HepG2 (cell line): ENCODE results near the gene EFHC2. TPM values are rescaled to one million over a fixed set of nuclear protein-coding genes. Genes with fewer than 3 reads are reported as not detected.

Experiments used
- ATAC-seq: fragments of 200-7000 bp; cut with Tn5 transposase; 3 replicates; pipeline ENCODE4 v1.9.1; 2020; ENCODE audit warnings: mild to moderate bottlenecking, moderate library complexity
- BruUV-seq: library from RNA; stranded (reverse); fragments of 400-500 nt; replicated peaks from 2 replicates; lab custom pipeline; 2021; lab: Mats Ljungman, UMichigan
- CTCF ChIA-PET: fragments of 300-600 bp; formaldehyde crosslinking; extraction: SDS; loops from one replicate; lab custom pipeline; 2021; ENCODE audit warnings: low total read pairs, inconsistent platforms, low intra/inter-chr PET ratio; lab: Yijun Ruan, JAX
- POLR2A ChIA-PET: fragments of 350-600 bp; sonication (Branson Sonifier 250); formaldehyde crosslinking; loops from one replicate; lab custom pipeline; 2020; ENCODE audit warnings: antibody characterized with exemption, inconsistent platforms; lab: Yijun Ruan, JAX
- DNase-seq: peaks from one replicate; pipeline ENCODE4 v3.0.0-alpha.2; 2015; ENCODE audit warnings: low spot score
- FAIRE-seq: peaks from 3 replicates; lab custom pipeline; 2011; peaks lifted over from hg19 to GRCh38; lab: Jason Lieb, UNC
- H2AFZ ChIP-seq: one replicate; pipeline ENCODE4 v1.6.1; 2011; ENCODE audit warnings: low read length, inconsistent platforms
- H3K27ac ChIP-seq: fragments of 300-600 bp; 3 replicates; pipeline ENCODE4 v1.8.0; 2011; ENCODE audit warnings: mixed run types, mild to moderate bottlenecking, mixed read lengths, low read length, inconsistent platforms; ENCODE audit not compliant: insufficient read depth; ENCODE audit errors: extremely low read length
- H3K27me3 ChIP-seq, 2 experiments: fragments of 200-600 bp in 1 of 2; 2 replicates in 1 of 2; 3 replicates in 1 of 2; pipeline versions ENCODE4 v1.6.0 to v1.8.0; 2011; ENCODE audit warnings: low read length in 2 of 2, mild to moderate bottlenecking in 2 of 2, moderate library complexity in 2 of 2, inconsistent platforms in 1 of 2; ENCODE audit not compliant: insufficient read depth in 2 of 2, control insufficient read depth in 1 of 2
- H3K36me3 ChIP-seq, 2 experiments: fragments of 200-600 bp in 1 of 2; replicated peaks in 1 of 2; 2 replicates in 1 of 2; 3 replicates in 1 of 2; pipeline versions ENCODE4 v1.5.1 to v1.8.0; 2011; ENCODE audit warnings: low read length in 2 of 2, inconsistent platforms in 1 of 2; ENCODE audit not compliant: insufficient read depth in 2 of 2, control insufficient read depth in 1 of 2
- H3K4me1 ChIP-seq: 2 replicates; pipeline ENCODE4 v1.5.1; 2012; ENCODE audit warnings: low read length, inconsistent platforms; ENCODE audit not compliant: insufficient read depth
- H3K4me2 ChIP-seq: 2 replicates; pipeline ENCODE4 v1.6.0; 2011; ENCODE audit warnings: low read depth, low read length, inconsistent platforms
- H3K4me3 ChIP-seq, 3 experiments: fragments of 200-600 bp in 1 of 3; sonication (generic), shearing (Covaris generic) in 1 of 3; replicated peaks in 1 of 3; 2 replicates each; pipeline ENCODE4 v1.5.1; 2011 to 2016; ENCODE audit warnings: low read length in 3 of 3, inconsistent platforms in 2 of 3, low read depth in 2 of 3, mild to moderate bottlenecking in 2 of 3, control low read depth in 1 of 3, mixed read lengths in 1 of 3; ENCODE audit not compliant: insufficient read depth in 1 of 3
- H3K79me2 ChIP-seq: one replicate; pipeline ENCODE4 v1.6.1; 2011; ENCODE audit warnings: low read length, inconsistent platforms; ENCODE audit not compliant: insufficient read depth
- H3K9ac ChIP-seq: 2 replicates; pipeline ENCODE4 v1.6.0; 2011; ENCODE audit warnings: mild to moderate bottlenecking, low read depth, low read length, inconsistent platforms; ENCODE audit not compliant: insufficient read depth
- H3K9me3 ChIP-seq: 2 replicates; pipeline ENCODE4 v1.5.1; 2012; ENCODE audit warnings: mild to moderate bottlenecking, low read length
- H4K20me1 ChIP-seq: 2 replicates; pipeline ENCODE4 v1.6.0; 2011; ENCODE audit warnings: inconsistent platforms, mild to moderate bottlenecking, low read length, moderate library complexity; ENCODE audit not compliant: insufficient read depth
- ARNT ChIP-seq: fragments of 450-650 bp; IDR thresholded peaks from 2 replicates; pipeline ENCODE4 v1.6.1; 2017
- FOXC1 ChIP-seq: sonication (generic); formaldehyde crosslinking; IDR thresholded peaks from 2 replicates; pipeline ENCODE4 v1.8.0; 2022; ENCODE audit warnings: mild to moderate bottlenecking, missing genetic modification reagents, borderline replicate concordance
- GPN1 ChIP-seq: sonication (generic); formaldehyde crosslinking; IDR thresholded peaks from 2 replicates; pipeline ENCODE4 v1.5.1; 2020; ENCODE audit warnings: missing genetic modification reagents, borderline replicate concordance
- HIVEP1 ChIP-seq: sonication (generic); formaldehyde crosslinking; IDR thresholded peaks from 2 replicates; pipeline ENCODE4 v1.4.0; 2020; ENCODE audit warnings: mild to moderate bottlenecking, missing genetic modification reagents
- HMG20B ChIP-seq: conservative IDR thresholded peaks from 2 replicates; pipeline ENCODE4 v1.6.1; 2016; ENCODE audit warnings: missing genetic modification reagents, missing compliant biosample characterization
- MED13 ChIP-seq: sonication (generic); formaldehyde crosslinking; IDR thresholded peaks from 2 replicates; pipeline ENCODE4 v1.5.0; 2020; ENCODE audit warnings: missing genetic modification reagents
- SMAD9 ChIP-seq: sonication (generic); formaldehyde crosslinking; IDR thresholded peaks from 2 replicates; pipeline ENCODE4 v1.5.1; 2020; ENCODE audit warnings: mild to moderate bottlenecking, missing genetic modification reagents
- TEAD3 ChIP-seq: optimal IDR thresholded peaks from 2 replicates; pipeline ENCODE3; 2016; ENCODE audit warnings: borderline replicate concordance
- ZBTB1 ChIP-seq: sonication (generic); formaldehyde crosslinking; IDR thresholded peaks from 2 replicates; pipeline ENCODE4 v1.4.0; 2020; ENCODE audit warnings: missing genetic modification reagents, borderline replicate concordance
- ZNF260 ChIP-seq: sonication (generic); formaldehyde crosslinking; IDR thresholded peaks from 2 replicates; pipeline ENCODE4 v1.4.0; 2020; ENCODE audit warnings: missing genetic modification reagents, low read depth, mild to moderate bottlenecking, borderline replicate concordance
- ZNF3 ChIP-seq: IDR thresholded peaks from 2 replicates; pipeline ENCODE4 v1.7.0; 2017; ENCODE audit warnings: inconsistent platforms
- ZNF737 ChIP-seq: sonication (generic); formaldehyde crosslinking; IDR thresholded peaks from 2 replicates; pipeline ENCODE4 v1.5.0; 2020; ENCODE audit warnings: missing genetic modification reagents, mild to moderate bottlenecking, borderline replicate concordance
- ZNF775 ChIP-seq: sonication (generic); formaldehyde crosslinking; IDR thresholded peaks from 2 replicates; pipeline ENCODE4 v1.4.0; 2020; ENCODE audit warnings: missing genetic modification reagents, mild to moderate bottlenecking, moderate library complexity, borderline replicate concordance
- ZSCAN22 ChIP-seq: sonication (generic); formaldehyde crosslinking; IDR thresholded peaks from 2 replicates; pipeline ENCODE4 v1.4.0; 2020; ENCODE audit warnings: mild to moderate bottlenecking, missing genetic modification reagents
- WGBS: methylation state at CpG from one replicate; pipeline ENCODE4 v1.1.6; 2017; ENCODE audit warnings: low lambda C conversion rate; 5-methylcytosine and 5-hydroxymethylcytosine counted together
- in situ Hi-C: cut with HindIII; loops from 2 replicates; pipeline ENCODE4 v1.10.0; 2017; ENCODE audit warnings: low pct_unique_long_range_greater_than_20kb; ENCODE audit not compliant: extremely low pct_ligation_motif_present
- intact Hi-C: fragments of 100-400 bp; cut with micrococcal nuclease; formaldehyde crosslinking; loops from one replicate; pipeline ENCODE4 v1.10.0; 2022; ENCODE audit not compliant: unreplicated experiment
- polyA plus RNA-seq, 8 experiments: library from polyadenylated mRNA; depleted of rRNA in 3 of 8; stranded (reverse) in 7 of 8; unstranded in 1 of 8; fragments of >200 nt; fragmentation: Illumina TruSeq in 4 of 8; extraction: Trizol in 4 of 8; gene quantifications; 2 replicates each; pipeline versions ENCODE4 v1.2.1 to v1.2.3, GENCODE V29; 2011 to 2016; ENCODE audit warnings: low read depth in 4 of 8, missing spikeins in 1 of 8, mixed read lengths in 1 of 8; ENCODE audit not compliant: insufficient read depth in 1 of 8
- total RNA-seq, 5 experiments: library from RNA; depleted of rRNA; stranded (reverse); fragments of >200 nt; fragmentation: Illumina TruSeq; extraction: Trizol; gene quantifications; 2 replicates each; pipeline ENCODE4 v1.2.3, GENCODE V29; 2016; ENCODE audit warnings: low read depth in 1 of 5

Gene EFHC2
- total and polyA plus RNA-seq, 2 of the 13 experiments (the other 11 are each of a cell fraction or from before 2014, with no cell fraction given), result not detected

GRCh38 chrX:44227991-44228390 is 115.5 kb downstream of the EFHC2 start:
- no peak overlapping the region for H3K9ac ChIP-seq
- WGBS, result 45% methylated on average over 2 of the region's 5 CpGs
- no peak overlapping the region for H3K4me2 ChIP-seq
- H3K4me3 ChIP-seq, result no peak overlapping the region
- BruUV-seq, result no TSS peak
- in situ Hi-C loops, result no loop called here
- intact Hi-C loops, result no loop called here
- H3K27ac ChIP-seq, result no peak overlapping the region
- no peaks in the 10 kb centered on the region for H3K4me1 ChIP-seq
- FAIRE-seq (no peak), DNase-seq (no peak), ATAC-seq (no peak)
- POLR2A ChIA-PET, result no interaction called here
- H3K27me3 ChIP-seq, result no peaks in the 10 kb centered on the region
- no peaks in the 10 kb centered on the region for H3K9me3 ChIP-seq
- H4K20me1 ChIP-seq, result no peaks in the 10 kb centered on the region
- no peak for TF ChIP-seq ZNF737 (CRISPR knock-in tag)
- CTCF ChIA-PET, result no interaction called here
- no peaks in the 10 kb centered on the region for H3K36me3 ChIP-seq
- no peak overlapping the region for H2AFZ ChIP-seq
- no peaks in the 10 kb centered on the region for H3K79me2 ChIP-seq

GRCh38 chrX:44225667-44226066 is 117.8 kb downstream of the EFHC2 start:
- Histone ChIP-seq H3K9ac (no peak overlapping the region), H3K27me3 (no peaks in the 10 kb centered on the region), H3K36me3 (no peaks in the 10 kb centered on the region), H3K4me1 (no peaks in the 10 kb centered on the region), H3K4me3 (no peak overlapping the region), H3K27ac (no peak overlapping the region), H4K20me1 (no peaks in the 10 kb centered on the region), H3K4me2 (no peak overlapping the region), H3K9me3 (no peaks in the 10 kb centered on the region), H2AFZ (no peak overlapping the region), H3K79me2 (no peaks in the 10 kb centered on the region)
- BruUV-seq, result no TSS peak
- FAIRE-seq, result no peak
- CTCF ChIA-PET, result no interaction called here
- intact Hi-C loops, result no loop called here
- ATAC-seq, result no peak
- no peak for DNase-seq
- TF ChIP-seq ARNT (no peak), TEAD3 (CRISPR knock-in tag) (no peak), SMAD9 (no peak), ZNF775 (CRISPR knock-in tag) (no peak), ZNF3 (CRISPR knock-in tag) (no peak), ZNF260 (no peak), HMG20B (CRISPR knock-in tag) (no peak), FOXC1 (CRISPR knock-in tag) (no peak), HIVEP1 (CRISPR knock-in tag) (no peak), GPN1 (CRISPR knock-in tag) (no peak), ZBTB1 (no peak), MED13 (no peak), ZSCAN22 (CRISPR knock-in tag) (no peak)
- POLR2A ChIA-PET, result no interaction called here
- WGBS, result 0% methylated on average over 1 of the region's 3 CpGs
- in situ Hi-C loops, result no loop called here
